Fibroblast of lung (primary cell): ENCODE measurements around the gene XYLT2. TPM values are rescaled to one million over a fixed set of nuclear protein-coding genes. Genes with fewer than 3 reads are reported as not detected.

Experiments used
- DNase-seq, 2 donors: peaks; one replicate each; pipeline versions ENCODE4 v3.0.0 to v3.0.0-alpha.2; 2010; ENCODE audit warnings: low read depth in 2 of 2
- H2AFZ ChIP-seq: 2 replicates; pipeline ENCODE4 v1.5.1; 2012; ENCODE audit warnings: low read length, control low read depth, inconsistent platforms
- H3K27ac ChIP-seq: 2 replicates; pipeline ENCODE4 v1.5.1; 2011; ENCODE audit warnings: low read length, control low read depth; ENCODE audit not compliant: insufficient read depth
- H3K27me3 ChIP-seq: 2 replicates; pipeline ENCODE4 v1.5.1; 2011; ENCODE audit warnings: mild to moderate bottlenecking, low read length; ENCODE audit not compliant: control insufficient read depth, insufficient read depth
- H3K36me3 ChIP-seq: 2 replicates; pipeline ENCODE4 v1.5.1; 2011; ENCODE audit warnings: low read length; ENCODE audit not compliant: control insufficient read depth, insufficient read depth
- H3K4me1 ChIP-seq: 2 replicates; pipeline ENCODE4 v1.5.1; 2011; ENCODE audit warnings: low read length; ENCODE audit not compliant: control insufficient read depth, insufficient read depth; ENCODE audit errors: extremely low read depth
- H3K4me2 ChIP-seq: 2 replicates; pipeline ENCODE4 v1.5.1; 2011; ENCODE audit warnings: low read length, control low read depth; ENCODE audit not compliant: insufficient read depth; ENCODE audit errors: extremely low read depth
- H3K4me3 ChIP-seq, 4 experiments: fragments of 200-600 bp in 1 of 4; sonication (generic) in 1 of 4; replicated peaks in 1 of 4; 2 replicates each; pipeline ENCODE4 v1.5.1; 2011 to 2016; ENCODE audit warnings: low read length in 4 of 4, low read depth in 3 of 4, mild to moderate bottlenecking in 3 of 4, control low read depth in 2 of 4, inconsistent platforms in 1 of 4, mixed read lengths in 1 of 4; ENCODE audit not compliant: insufficient read depth in 1 of 4; ENCODE audit errors: control extremely low read depth in 1 of 4
- H3K79me2 ChIP-seq: 2 replicates; pipeline ENCODE4 v1.5.1; 2012; ENCODE audit warnings: mild to moderate bottlenecking, low read length, inconsistent platforms; ENCODE audit not compliant: control insufficient read depth, insufficient read depth
- H3K9ac ChIP-seq: 2 replicates; pipeline ENCODE4 v1.5.1; 2011; ENCODE audit warnings: mild to moderate bottlenecking, low read length, control low read depth; ENCODE audit not compliant: insufficient read depth
- H3K9me3 ChIP-seq: 2 replicates; pipeline ENCODE4 v1.5.1; 2012; ENCODE audit warnings: low read depth, low read length; ENCODE audit not compliant: control insufficient read depth, insufficient read depth
- H4K20me1 ChIP-seq: 2 replicates; pipeline ENCODE4 v1.5.1; 2011; ENCODE audit warnings: low read length; ENCODE audit not compliant: control insufficient read depth, insufficient read depth; ENCODE audit errors: extremely low read depth
- EZH2 ChIP-seq: IDR thresholded peaks from 2 replicates; pipeline ENCODE4 v1.5.1; 2012; ENCODE audit warnings: low read length, control low read depth, mild to moderate bottlenecking; ENCODE audit errors: missing control alignments
- polyA plus RNA-seq, 2 donors: library from polyadenylated mRNA; depleted of rRNA in 1 of 2; stranded (reverse) in 1 of 2; unstranded in 1 of 2; fragments of >200 nt; gene quantifications; 2 replicates each; pipeline ENCODE4 v1.2.1, GENCODE V29; 2011 to 2012; ENCODE audit warnings: missing spikeins in 1 of 2
- total RNA-seq: library from RNA; depleted of rRNA; stranded (reverse); fragments of >200 nt; gene quantifications from 2 replicates; pipeline ENCODE4 v1.2.1, GENCODE V29; 2014
- TF ChIP-seq, protein P1 (sequence below), 2 donors: IDR thresholded peaks in 1 of 2; conservative IDR thresholded peaks in 1 of 2; 1 replicate in 1 of 2; 2 replicates in 1 of 2; pipeline ENCODE4 v1.5.1; 2011 to 2012; ENCODE audit warnings: low read length in 2 of 2, control low read depth in 1 of 2, inconsistent platforms in 1 of 2, low read depth in 1 of 2, mild to moderate bottlenecking in 1 of 2

Gene XYLT2
- total and polyA plus RNA-seq, 2 donors (not counting 1 experiment from before 2014, with no cell fraction given), result 12.7 to 43.9 TPM

- H3K27ac ChIP-seq, result no peak overlapping the region
Observed at GRCh38 chr17:50365165-50365564, 19.2 kb downstream of the XYLT2 start.

GRCh38 chr17:50365649-50366393 lies 19.9 kb downstream of the XYLT2 start:
- no peak overlapping the region for H3K4me2 ChIP-seq
- no peaks in the 10 kb centered on the region for H3K79me2 ChIP-seq
- no peaks in the 10 kb centered on the region for H3K9me3 ChIP-seq
- peaks cover 16% of the 10 kb centered on the region for H3K36me3 ChIP-seq
- TF ChIP-seq, protein P1, sequence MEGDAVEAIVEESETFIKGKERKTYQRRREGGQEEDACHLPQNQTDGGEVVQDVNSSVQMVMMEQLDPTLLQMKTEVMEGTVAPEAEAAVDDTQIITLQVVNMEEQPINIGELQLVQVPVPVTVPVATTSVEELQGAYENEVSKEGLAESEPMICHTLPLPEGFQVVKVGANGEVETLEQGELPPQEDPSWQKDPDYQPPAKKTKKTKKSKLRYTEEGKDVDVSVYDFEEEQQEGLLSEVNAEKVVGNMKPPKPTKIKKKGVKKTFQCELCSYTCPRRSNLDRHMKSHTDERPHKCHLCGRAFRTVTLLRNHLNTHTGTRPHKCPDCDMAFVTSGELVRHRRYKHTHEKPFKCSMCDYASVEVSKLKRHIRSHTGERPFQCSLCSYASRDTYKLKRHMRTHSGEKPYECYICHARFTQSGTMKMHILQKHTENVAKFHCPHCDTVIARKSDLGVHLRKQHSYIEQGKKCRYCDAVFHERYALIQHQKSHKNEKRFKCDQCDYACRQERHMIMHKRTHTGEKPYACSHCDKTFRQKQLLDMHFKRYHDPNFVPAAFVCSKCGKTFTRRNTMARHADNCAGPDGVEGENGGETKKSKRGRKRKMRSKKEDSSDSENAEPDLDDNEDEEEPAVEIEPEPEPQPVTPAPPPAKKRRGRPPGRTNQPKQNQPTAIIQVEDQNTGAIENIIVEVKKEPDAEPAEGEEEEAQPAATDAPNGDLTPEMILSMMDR (conservative IDR thresholded peaks at IDR 0.05 in 1 of 2, IDR thresholded peaks at IDR 0.05 in 1 of 2; ENCODE audit: low read depth in 1 of 2, low read length in 2 of 2), result no peak
- no peak for TF ChIP-seq EZH2
- no peaks in the 10 kb centered on the region for H3K27me3 ChIP-seq
- no peak overlapping the region for H3K27ac ChIP-seq
- H3K9ac ChIP-seq, result no peak overlapping the region
- no peak overlapping the region for H3K4me3 ChIP-seq
- no peak overlapping the region for H2AFZ ChIP-seq
- no peak for DNase-seq
- H4K20me1 ChIP-seq, result peaks cover 2% of the 10 kb centered on the region
- no peaks in the 10 kb centered on the region for H3K4me1 ChIP-seq

More at GRCh38 chr17:50365165-50365564, 19.2 kb downstream of the XYLT2 start:
- Histone ChIP-seq H3K27me3 (no peaks in the 10 kb centered on the region), H3K4me1 (no peaks in the 10 kb centered on the region), H2AFZ (no peak overlapping the region), H3K4me3 (no peak overlapping the region), H3K9me3 (no peaks in the 10 kb centered on the region), H3K79me2 (no peaks in the 10 kb centered on the region), H4K20me1 (peaks cover 2% of the 10 kb centered on the region), H3K4me2 (no peak overlapping the region), H3K9ac (no peak overlapping the region), H3K36me3 (peaks cover 16% of the 10 kb centered on the region)
- no peak for TF ChIP-seq EZH2
- TF ChIP-seq, protein P1 (conservative IDR thresholded peaks at IDR 0.05 in 1 of 2, IDR thresholded peaks at IDR 0.05 in 1 of 2; ENCODE audit: low read depth in 1 of 2, low read length in 2 of 2), result no peak
- no peak for DNase-seq

- Histone ChIP-seq H3K4me3 (no peak overlapping the region), H3K9me3 (no peaks in the 10 kb centered on the region), H3K4me1 (peaks cover 3% of the 10 kb centered on the region), H3K79me2 (peaks cover 11% of the 10 kb centered on the region), H2AFZ (no peak overlapping the region), H3K4me2 (no peak overlapping the region), H4K20me1 (peaks cover 2% of the 10 kb centered on the region), H3K36me3 (peaks cover 16% of the 10 kb centered on the region), H3K27ac (no peak overlapping the region), H3K9ac (no peak overlapping the region), H3K27me3 (no peaks in the 10 kb centered on the region)
- TF ChIP-seq EZH2, result no peak
- TF ChIP-seq, protein P1 (conservative IDR thresholded peaks at IDR 0.05 in 1 of 2, IDR thresholded peaks at IDR 0.05 in 1 of 2; ENCODE audit: low read depth in 1 of 2, low read length in 2 of 2), result no peak
- no peak for DNase-seq
Observed at GRCh38 chr17:50367401-50367800, 21.5 kb downstream of the XYLT2 start.
